Endodermal cell (in vitro differentiated cells): ENCODE measurements around the gene BSCL2. TPM values are rescaled to one million over a fixed set of nuclear protein-coding genes. Genes with fewer than 3 reads are reported as not detected.
"Not testable (repeated sequence)": the region's sequence is repeated elsewhere in the genome, so short reads cannot be mapped to it uniquely, and the experiment has no call there.

Experiments used
- DNase-seq: peaks from one replicate; pipeline ENCODE4 v3.0.0-alpha.2; 2017
- H3K27ac ChIP-seq: 2 replicates; pipeline ENCODE4 v1.5.1; 2013; ENCODE audit warnings: mild to moderate bottlenecking, low read depth, low read length, moderate library complexity
- H3K27me3 ChIP-seq: 2 replicates; pipeline ENCODE4 v1.6.1; 2013; ENCODE audit warnings: mild to moderate bottlenecking, low read length, moderate library complexity; ENCODE audit not compliant: insufficient read depth, control insufficient read depth, poor library complexity, severe bottlenecking
- H3K36me3 ChIP-seq: 2 replicates; pipeline ENCODE4 v1.7.0; 2013; ENCODE audit warnings: mild to moderate bottlenecking, low read length, moderate library complexity; ENCODE audit not compliant: control insufficient read depth, insufficient read depth
- H3K4me1 ChIP-seq: one replicate; pipeline ENCODE4 v1.7.0; 2013; ENCODE audit warnings: low read length; ENCODE audit not compliant: control insufficient read depth, insufficient read depth
- H3K4me3 ChIP-seq: 2 replicates; pipeline ENCODE4 v1.5.1; 2013; ENCODE audit warnings: mild to moderate bottlenecking, low read length, moderate library complexity
- H3K9ac ChIP-seq: 2 replicates; pipeline ENCODE4 v1.6.1; 2013; ENCODE audit warnings: mild to moderate bottlenecking, low read length, moderate library complexity; ENCODE audit not compliant: poor library complexity, severe bottlenecking; ENCODE audit errors: extremely low read depth
- H3K9me3 ChIP-seq: 2 replicates; pipeline ENCODE4 v1.6.1; 2013; ENCODE audit warnings: mild to moderate bottlenecking, low read length, moderate library complexity; ENCODE audit not compliant: control insufficient read depth
- H3K27ac Mint-ChIP-seq: 2 replicates; pipeline ENCODE4 v1.8.0; 2020; ENCODE audit warnings: mixed read lengths
- H3K27me3 Mint-ChIP-seq: 2 replicates; pipeline ENCODE4 v1.8.0; 2021; ENCODE audit warnings: mild to moderate bottlenecking, mixed read lengths; ENCODE audit not compliant: insufficient read depth
- H3K36me3 Mint-ChIP-seq: 2 replicates; pipeline ENCODE4 v1.8.0; 2020; ENCODE audit warnings: low read depth, mixed read lengths
- H3K4me1 Mint-ChIP-seq: 2 replicates; pipeline ENCODE4 v1.8.0; 2020; ENCODE audit warnings: mixed read lengths
- H3K4me3 Mint-ChIP-seq: 2 replicates; pipeline ENCODE4 v1.8.0; 2020; ENCODE audit warnings: mild to moderate bottlenecking, moderate library complexity, mixed read lengths
- H3K9me3 Mint-ChIP-seq: 2 replicates; pipeline ENCODE4 v1.8.0; 2020; ENCODE audit warnings: mild to moderate bottlenecking, mixed read lengths
- CTCF ChIP-seq: fragments of 200-600 bp; sonication (generic); conservative IDR thresholded peaks from 2 replicates; pipeline ENCODE4 v1.5.0; 2021; ENCODE audit warnings: antibody characterized with exemption, mild to moderate bottlenecking
- WGBS, 2 experiments: methylation state at CpG; one replicate each; pipeline versions ENCODE4 v1.1.5 to v1.1.7; 2013; ENCODE audit warnings: missing lambda C conversion rate in 2 of 2, mixed read lengths in 1 of 2; ENCODE audit not compliant: insufficient coverage in 1 of 2, insufficient read length in 1 of 2; 5-methylcytosine and 5-hydroxymethylcytosine counted together
- total RNA-seq, 2 donors: library from RNA; stranded (reverse); fragmentation: NEBNext Ultra II Directional in 1 of 2; extraction: Animal tissue kit (Norgen Biotek cat#: 25700) in 1 of 2; gene quantifications; 2 replicates in 1 of 2; 3 replicates in 1 of 2; pipeline ENCODE4 v1.2.1, GENCODE V29; 2021

The BSCL2 gene
- total RNA-seq, 2 donors from 2014 or later: 68.6 to 77.2 TPM

- peak; percentile 22 for TF ChIP-seq CTCF
- Histone ChIP-seq H3K9me3 (no peaks in the 10 kb centered on the region), H3K36me3 (peaks cover 50% of the 10 kb centered on the region), H3K4me3 (peak overlapping the region; percentile 97), H3K9ac (peak overlapping the region; percentile 96), H3K27me3 (no peaks in the 10 kb centered on the region), H3K27ac (peak overlapping the region; percentile 87), H3K4me1 (peaks cover 27% of the 10 kb centered on the region)
- peak; percentile 61 for DNase-seq
- Mint-ChIP-seq H3K4me3 (peak overlapping the region; percentile 83), H3K36me3 (peaks cover 30% of the 10 kb centered on the region), H3K27me3 (no peaks in the 10 kb centered on the region), H3K4me1 (peaks cover 40% of the 10 kb centered on the region), H3K27ac (peak overlapping the region; percentile 95), H3K9me3 (no peaks in the 10 kb centered on the region)
- WGBS, 2 experiments: 73 to 77% methylated on average over 6 to 7 of the region's 7 CpGs
Observed at GRCh38 chr11:62705413-62705812, 1.8 kb downstream of the BSCL2 start.

GRCh38 chr11:62703921-62704320 lies 3.3 kb downstream of the BSCL2 start:
- H3K36me3 ChIP-seq: peaks cover 53% of the 10 kb centered on the region
- H3K4me3 ChIP-seq, H3K9ac ChIP-seq, DNase-seq, H3K9me3 ChIP-seq, H3K27ac ChIP-seq, H3K9me3 Mint-ChIP-seq, H3K27me3 Mint-ChIP-seq, H3K4me3 Mint-ChIP-seq, H3K27me3 ChIP-seq, H3K27ac Mint-ChIP-seq: not testable (repeated sequence)
- Mint-ChIP-seq H3K36me3 (peaks cover 35% of the 10 kb centered on the region), H3K4me1 (peaks cover 28% of the 10 kb centered on the region)
- WGBS, 2 experiments: 91 to 94% methylated on average over 4 of the region's 4 CpGs
- peaks cover 21% of the 10 kb centered on the region for H3K4me1 ChIP-seq

GRCh38 chr11:62702246-62702645 lies 5.0 kb downstream of the BSCL2 start:
- no peak for TF ChIP-seq CTCF

More at GRCh38 chr11:62702246-62702645, 5.0 kb downstream of the BSCL2 start:
- Mint-ChIP-seq H3K4me3 (no peak overlapping the region), H3K27ac (no peak overlapping the region), H3K9me3 (no peaks in the 10 kb centered on the region), H3K27me3 (no peaks in the 10 kb centered on the region), H3K4me1 (peaks cover 15% of the 10 kb centered on the region), H3K36me3 (peaks cover 44% of the 10 kb centered on the region)
- Histone ChIP-seq H3K27ac (no peak overlapping the region), H3K9me3 (no peaks in the 10 kb centered on the region), H3K9ac (no peak overlapping the region), H3K4me1 (peaks cover 13% of the 10 kb centered on the region), H3K36me3 (peaks cover 51% of the 10 kb centered on the region), H3K4me3 (no peak overlapping the region), H3K27me3 (no peaks in the 10 kb centered on the region)
- no peak for DNase-seq
- 84 to 96% methylated on average over 5 to 11 of the region's 11 CpGs for WGBS, 2 experiments
